Activated CD8-positive, alpha-beta memory T cell treated with anti-CD3 and anti-CD28 coated beads, Interleukin-2, amount 50 U/mL, for 24 hours (primary cell): Measurements from ENCODE around the gene TIAL1.
"Not testable (repeated sequence)": the region's sequence is repeated elsewhere in the genome, so short reads cannot be mapped to it uniquely, and the experiment has no call there.

Source experiments
- DNase-seq: peaks from one replicate; pipeline ENCODE4 v3.0.0-alpha.2; 2020; ENCODE audit errors: extremely low read depth

The TIAL1 gene

GRCh38 chr10:119549247-119549999 lies 47.3 kb downstream of the TIAL1 start:
- DNase-seq = no peak

GRCh38 chr10:119546009-119546408 lies 50.8 kb downstream of the TIAL1 start:
- no peak for DNase-seq

GRCh38 chr10:119545310-119545709 lies 51.5 kb downstream of the TIAL1 start:
- DNase-seq = no peak

GRCh38 chr10:119543814-119544642 lies 52.7 kb downstream of the TIAL1 start:
- DNase-seq = no peak

- DNase-seq = no peak
These were observed 53.6 kb downstream of the TIAL1 start for GRCh38 chr10:119542988-119543813.

- DNase-seq = no peak
These were observed 54.3 kb downstream of the TIAL1 start, which contains the start of gene RGS10 for GRCh38 chr10:119542357-119542987. TSS of gene RGS10 (minus strand) at chr10:119542719. CDS start at chr10:119542638, 81 bp downstream.

GRCh38 chr10:119541459-119542356 lies 55.1 kb downstream of the TIAL1 start:
- no peak for DNase-seq

GRCh38 chr10:119541046-119541445 lies 55.7 kb downstream of the TIAL1 start:
- DNase-seq = no peak

GRCh38 chr10:119540038-119540437 lies 56.7 kb downstream of the TIAL1 start:
- no peak for DNase-seq

- DNase-seq = no peak
These were observed 57.4 kb downstream of the TIAL1 start for GRCh38 chr10:119539359-119539825.

- no peak for DNase-seq
These were observed 58.0 kb downstream of the TIAL1 start for GRCh38 chr10:119538632-119539358.

- no peak for DNase-seq
These were observed 58.7 kb downstream of the TIAL1 start for GRCh38 chr10:119537953-119538630.

GRCh38 chr10:119536508-119537025 lies 60.2 kb downstream of the TIAL1 start:
- no peak for DNase-seq

GRCh38 chr10:119535837-119536507 lies 60.8 kb downstream of the TIAL1 start:
- no peak for DNase-seq

- DNase-seq = no peak
These were observed 61.5 kb downstream of the TIAL1 start for GRCh38 chr10:119535305-119535704.

- no peak for DNase-seq
These were observed 63.3 kb downstream of the TIAL1 start for GRCh38 chr10:119533473-119533872.

- DNase-seq = not testable (repeated sequence)
These were observed 64.0 kb downstream of the TIAL1 start for GRCh38 chr10:119532791-119533190.

GRCh38 chr10:119532251-119532650 lies 64.5 kb downstream of the TIAL1 start:
- DNase-seq = not testable (repeated sequence)
